Peyer's patch (tissue), 4 donors: ENCODE data around the gene FTO.
"Not testable (repeated sequence)": the region's sequence is repeated elsewhere in the genome, so short reads cannot be mapped to it uniquely, and the experiment has no call there.

Experiments used
- POLR2A ChIP-seq, 2 donors: fragments of 450-650 bp; IDR thresholded peaks; one replicate each; pipeline ENCODE4 v1.5.1; 2017; ENCODE audit warnings: antibody characterized with exemption in 2 of 2, mild to moderate bottlenecking in 2 of 2, moderate library complexity in 2 of 2
- TF ChIP-seq, protein P1 (sequence below), 6 experiments: fragments of 450-650 bp in 4 of 6; fragments of 200-600 bp in 2 of 6; sonication (generic) in 1 of 6; IDR thresholded peaks; one replicate each; pipeline ENCODE4 v1.5.1; 2017 to 2019; ENCODE audit warnings: antibody characterized with exemption in 6 of 6, mild to moderate bottlenecking in 3 of 6, moderate library complexity in 1 of 6

DNA sequence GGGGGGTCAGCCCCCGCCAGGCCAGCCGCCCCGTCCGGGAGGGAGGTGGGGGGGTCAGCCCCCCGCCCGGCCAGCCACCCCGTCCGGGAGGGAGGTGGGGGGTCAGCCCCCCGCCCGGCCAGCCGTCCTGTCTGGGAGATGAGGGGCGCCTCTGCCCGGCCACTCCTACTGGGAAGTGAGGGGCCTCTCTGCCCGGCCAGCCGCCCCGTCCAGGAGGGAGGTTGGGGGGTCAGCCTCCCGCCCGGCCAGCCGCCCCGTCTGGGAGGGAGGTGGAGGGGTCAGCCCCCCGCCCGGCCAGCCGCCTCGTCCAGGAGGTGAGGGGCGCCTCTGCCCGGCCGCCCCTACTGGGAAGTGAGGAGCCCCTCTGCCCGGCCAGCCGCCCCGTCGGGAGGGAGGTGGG lies 5.7 kb upstream of the FTO start:
- TF ChIP-seq, protein P1, sequence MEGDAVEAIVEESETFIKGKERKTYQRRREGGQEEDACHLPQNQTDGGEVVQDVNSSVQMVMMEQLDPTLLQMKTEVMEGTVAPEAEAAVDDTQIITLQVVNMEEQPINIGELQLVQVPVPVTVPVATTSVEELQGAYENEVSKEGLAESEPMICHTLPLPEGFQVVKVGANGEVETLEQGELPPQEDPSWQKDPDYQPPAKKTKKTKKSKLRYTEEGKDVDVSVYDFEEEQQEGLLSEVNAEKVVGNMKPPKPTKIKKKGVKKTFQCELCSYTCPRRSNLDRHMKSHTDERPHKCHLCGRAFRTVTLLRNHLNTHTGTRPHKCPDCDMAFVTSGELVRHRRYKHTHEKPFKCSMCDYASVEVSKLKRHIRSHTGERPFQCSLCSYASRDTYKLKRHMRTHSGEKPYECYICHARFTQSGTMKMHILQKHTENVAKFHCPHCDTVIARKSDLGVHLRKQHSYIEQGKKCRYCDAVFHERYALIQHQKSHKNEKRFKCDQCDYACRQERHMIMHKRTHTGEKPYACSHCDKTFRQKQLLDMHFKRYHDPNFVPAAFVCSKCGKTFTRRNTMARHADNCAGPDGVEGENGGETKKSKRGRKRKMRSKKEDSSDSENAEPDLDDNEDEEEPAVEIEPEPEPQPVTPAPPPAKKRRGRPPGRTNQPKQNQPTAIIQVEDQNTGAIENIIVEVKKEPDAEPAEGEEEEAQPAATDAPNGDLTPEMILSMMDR (IDR thresholded peaks at IDR 0.05): not testable (repeated sequence)
- not testable (repeated sequence) for TF ChIP-seq POLR2A (IDR thresholded peaks at IDR 0.05)
